Measurements from ENCODE around the gene PRND. TPM values are rescaled to one million over a fixed set of nuclear protein-coding genes. Genes with fewer than 3 reads are reported as not detected.
A peak's percentile ranks its signal among the peaks of the same experiment; 100 is the strongest.

Gene PRND
- polyA plus RNA-seq, 1 donor (not counting 4 experiments of a cell fraction or from before 2014, with no cell fraction given) = not detected

GRCh38 chr20:4740774-4741431, 19.2 kb downstream of the PRND start:
- dilution Hi-C loops (cut with MboI; ENCODE audit: extremely low pct_ligation_motif_present, low sequenced_read_pairs) = no loop called here
- DNase-seq (ENCODE audit: low read depth, low spot score) (no peak), FAIRE-seq (no peak)
- no peaks in the 10 kb centered on the region for H4K20me1 ChIP-seq (ENCODE audit: control insufficient read depth, extremely low read depth, insufficient read depth, low read length)
- no peaks in the 10 kb centered on the region for H3K79me2 ChIP-seq (ENCODE audit: control insufficient read depth, insufficient read depth, low read length)
- no peaks in the 10 kb centered on the region for H3K9me1 ChIP-seq (ENCODE audit: control insufficient read depth, extremely low read depth, insufficient read depth, low read length)
- no peak overlapping the region for H3K9ac ChIP-seq (ENCODE audit: control insufficient read depth, extremely low read depth, insufficient read depth, low read length)
- H3K4me1 ChIP-seq (ENCODE audit: control insufficient read depth, extremely low read depth, insufficient read depth, low read length) = no peaks in the 10 kb centered on the region
- no peaks in the 10 kb centered on the region for H3K9me3 ChIP-seq (ENCODE audit: control insufficient read depth, low read depth, low read length)
- H2AFZ ChIP-seq (ENCODE audit: control insufficient read depth, low read length) = no peak overlapping the region
- no peak overlapping the region for H3K27ac ChIP-seq (ENCODE audit: control insufficient read depth, insufficient read depth, low read length)
- H3K4me2 ChIP-seq (ENCODE audit: control insufficient read depth, extremely low read depth, insufficient read depth, low read depth, low read length) = no peak overlapping the region
- TF ChIP-seq, protein P1, sequence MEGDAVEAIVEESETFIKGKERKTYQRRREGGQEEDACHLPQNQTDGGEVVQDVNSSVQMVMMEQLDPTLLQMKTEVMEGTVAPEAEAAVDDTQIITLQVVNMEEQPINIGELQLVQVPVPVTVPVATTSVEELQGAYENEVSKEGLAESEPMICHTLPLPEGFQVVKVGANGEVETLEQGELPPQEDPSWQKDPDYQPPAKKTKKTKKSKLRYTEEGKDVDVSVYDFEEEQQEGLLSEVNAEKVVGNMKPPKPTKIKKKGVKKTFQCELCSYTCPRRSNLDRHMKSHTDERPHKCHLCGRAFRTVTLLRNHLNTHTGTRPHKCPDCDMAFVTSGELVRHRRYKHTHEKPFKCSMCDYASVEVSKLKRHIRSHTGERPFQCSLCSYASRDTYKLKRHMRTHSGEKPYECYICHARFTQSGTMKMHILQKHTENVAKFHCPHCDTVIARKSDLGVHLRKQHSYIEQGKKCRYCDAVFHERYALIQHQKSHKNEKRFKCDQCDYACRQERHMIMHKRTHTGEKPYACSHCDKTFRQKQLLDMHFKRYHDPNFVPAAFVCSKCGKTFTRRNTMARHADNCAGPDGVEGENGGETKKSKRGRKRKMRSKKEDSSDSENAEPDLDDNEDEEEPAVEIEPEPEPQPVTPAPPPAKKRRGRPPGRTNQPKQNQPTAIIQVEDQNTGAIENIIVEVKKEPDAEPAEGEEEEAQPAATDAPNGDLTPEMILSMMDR (optimal IDR thresholded peaks at IDR 0.05 in 1 of 3, IDR thresholded peaks at IDR 0.05 in 1 of 3, conservative IDR thresholded peaks at IDR 0.05 in 1 of 3; ENCODE audit: extremely low read depth in 1 of 3, insufficient read depth in 2 of 3, low read length in 3 of 3) = peak; percentile 77 to 81 (median 78)
- TF ChIP-seq EZH2 (IDR thresholded peaks at IDR 0.05; ENCODE audit: low read length) = no peak
- no peak overlapping the region for H3K4me3 ChIP-seq (ENCODE audit: control insufficient read depth in 2 of 3, extremely low read depth in 1 of 3, insufficient read depth in 2 of 3, low read depth in 1 of 3, low read length in 3 of 3)
- no peaks in the 10 kb centered on the region for H3K27me3 ChIP-seq (ENCODE audit: control insufficient read depth, extremely low read depth, insufficient read depth, low read length)
- H3K36me3 ChIP-seq (ENCODE audit: control insufficient read depth in 2 of 2, extremely low read depth in 1 of 2, insufficient read depth in 2 of 2, low read length in 2 of 2) = no peaks in the 10 kb centered on the region

GRCh38 chr20:4748847-4749246, 27.1 kb downstream of the PRND start:
- H4K20me1 ChIP-seq (ENCODE audit: control insufficient read depth, extremely low read depth, insufficient read depth, low read length) = no peaks in the 10 kb centered on the region
- no peaks in the 10 kb centered on the region for H3K4me1 ChIP-seq (ENCODE audit: control insufficient read depth, extremely low read depth, insufficient read depth, low read length)
- DNase-seq (ENCODE audit: low read depth, low spot score) (no peak), FAIRE-seq (no peak)
- H3K9ac ChIP-seq (ENCODE audit: control insufficient read depth, extremely low read depth, insufficient read depth, low read length) = no peak overlapping the region
- no peak overlapping the region for H3K4me2 ChIP-seq (ENCODE audit: control insufficient read depth, extremely low read depth, insufficient read depth, low read depth, low read length)
- no peak overlapping the region for H3K27ac ChIP-seq (ENCODE audit: control insufficient read depth, insufficient read depth, low read length)
- no peaks in the 10 kb centered on the region for H3K36me3 ChIP-seq (ENCODE audit: control insufficient read depth in 2 of 2, extremely low read depth in 1 of 2, insufficient read depth in 2 of 2, low read length in 2 of 2)
- H3K4me3 ChIP-seq (ENCODE audit: control insufficient read depth in 2 of 3, extremely low read depth in 1 of 3, insufficient read depth in 2 of 3, low read depth in 1 of 3, low read length in 3 of 3) = no peak overlapping the region
- dilution Hi-C loops (cut with MboI; ENCODE audit: extremely low pct_ligation_motif_present, low sequenced_read_pairs) = no loop called here
- TF ChIP-seq EZH2 (IDR thresholded peaks at IDR 0.05; ENCODE audit: low read length) = no peak
- TF ChIP-seq, protein P1 (optimal IDR thresholded peaks at IDR 0.05 in 1 of 3, IDR thresholded peaks at IDR 0.05 in 1 of 3, conservative IDR thresholded peaks at IDR 0.05 in 1 of 3; ENCODE audit: extremely low read depth in 1 of 3, insufficient read depth in 2 of 3, low read length in 3 of 3) = no peak
- H3K9me3 ChIP-seq (ENCODE audit: control insufficient read depth, low read depth, low read length) = no peaks in the 10 kb centered on the region
- H3K9me1 ChIP-seq (ENCODE audit: control insufficient read depth, extremely low read depth, insufficient read depth, low read length) = no peaks in the 10 kb centered on the region
- H3K27me3 ChIP-seq (ENCODE audit: control insufficient read depth, extremely low read depth, insufficient read depth, low read length) = peaks cover 19% of the 10 kb centered on the region
- H2AFZ ChIP-seq (ENCODE audit: control insufficient read depth, low read length) = no peak overlapping the region
- no peaks in the 10 kb centered on the region for H3K79me2 ChIP-seq (ENCODE audit: control insufficient read depth, insufficient read depth, low read length)
